Bronchial epithelial cell (primary cell): Measurements from ENCODE around the gene CFAP251. TPM values are rescaled to one million over a fixed set of nuclear protein-coding genes. Genes with fewer than 3 reads are reported as not detected.

Experiments
- DNase-seq: peaks from one replicate; pipeline ENCODE4 v3.0.0-alpha.2; 2010; ENCODE audit warnings: low read depth
- FAIRE-seq: peaks from 2 replicates; lab custom pipeline; 2011; peaks lifted over from hg19 to GRCh38; lab: Jason Lieb, UNC
- H3K27me3 ChIP-seq: 2 replicates; pipeline ENCODE4 v1.5.1; 2011; ENCODE audit warnings: low read length; ENCODE audit not compliant: control insufficient read depth, insufficient read depth
- H3K36me3 ChIP-seq: 2 replicates; pipeline ENCODE4 v1.5.1; 2011; ENCODE audit warnings: low read length; ENCODE audit not compliant: control insufficient read depth, insufficient read depth
- H3K4me3 ChIP-seq: 2 replicates; pipeline ENCODE4 v1.5.1; 2011; ENCODE audit warnings: mild to moderate bottlenecking, low read depth, low read length, control low read depth
- CTCF ChIP-seq: IDR thresholded peaks from 2 replicates; pipeline ENCODE4 v1.5.1; 2011; ENCODE audit warnings: mild to moderate bottlenecking, moderate library complexity, low read length, control low read depth, inconsistent platforms; ENCODE audit not compliant: insufficient read depth, severe bottlenecking
- total RNA-seq: library from RNA; depleted of rRNA; stranded (reverse); fragments of >200 nt; gene quantifications from 2 replicates; pipeline ENCODE4 v1.2.1, GENCODE V29; 2014

Gene CFAP251
- total RNA-seq, 1 donor from 2014 or later, result 13.7 TPM

- H3K27me3 ChIP-seq, result no peaks in the 10 kb centered on the region
- no peaks in the 10 kb centered on the region for H3K36me3 ChIP-seq
- H3K4me3 ChIP-seq, result no peak overlapping the region
- FAIRE-seq, result no peak
- DNase-seq, result no peak
- no peak for TF ChIP-seq CTCF
Observed at GRCh38 chr12:122013791-122014590, 95.6 kb downstream of the CFAP251 start.

GRCh38 chr12:122014781-122015180 is 96.4 kb downstream of the CFAP251 start:
- no peak for DNase-seq
- no peak overlapping the region for H3K4me3 ChIP-seq
- H3K27me3 ChIP-seq, result no peaks in the 10 kb centered on the region
- no peak for TF ChIP-seq CTCF
- H3K36me3 ChIP-seq, result no peaks in the 10 kb centered on the region
- no peak for FAIRE-seq

GRCh38 chr12:122018457-122018856 is 100.1 kb downstream of the CFAP251 start:
- DNase-seq (no peak), FAIRE-seq (no peak)
- no peak for TF ChIP-seq CTCF

GRCh38 chr12:122018937-122019336 is 100.5 kb downstream of the CFAP251 start:
- FAIRE-seq, result no peak
- H3K4me3 ChIP-seq, result no peak overlapping the region
- no peak for DNase-seq
- H3K36me3 ChIP-seq, result no peaks in the 10 kb centered on the region
- no peaks in the 10 kb centered on the region for H3K27me3 ChIP-seq
- TF ChIP-seq CTCF, result no peak

More at GRCh38 chr12:122018457-122018856, 100.1 kb downstream of the CFAP251 start:
- H3K36me3 ChIP-seq, result no peaks in the 10 kb centered on the region
- no peaks in the 10 kb centered on the region for H3K27me3 ChIP-seq
- no peak overlapping the region for H3K4me3 ChIP-seq

- Histone ChIP-seq H3K4me3 (peak overlapping the region; percentile 63), H3K27me3 (no peaks in the 10 kb centered on the region), H3K36me3 (no peaks in the 10 kb centered on the region)
- DNase-seq, result no peak
- FAIRE-seq, result no peak
- TF ChIP-seq CTCF, result no peak
Observed at GRCh38 chr12:122020795-122021192, 102.4 kb downstream of the CFAP251 start.
